NCI-H1930 (cell line): ENCODE results near the gene PPEF1.
"Not testable (repeated sequence)": the region's sequence is repeated elsewhere in the genome, so short reads cannot be mapped to it uniquely, and the experiment has no call there.

Source experiments
- DNase-seq, 2 experiments: peaks; one replicate each; lab custom pipeline; 2025; lab: John Stamatoyannopoulos, UW

The PPEF1 gene

DNA sequence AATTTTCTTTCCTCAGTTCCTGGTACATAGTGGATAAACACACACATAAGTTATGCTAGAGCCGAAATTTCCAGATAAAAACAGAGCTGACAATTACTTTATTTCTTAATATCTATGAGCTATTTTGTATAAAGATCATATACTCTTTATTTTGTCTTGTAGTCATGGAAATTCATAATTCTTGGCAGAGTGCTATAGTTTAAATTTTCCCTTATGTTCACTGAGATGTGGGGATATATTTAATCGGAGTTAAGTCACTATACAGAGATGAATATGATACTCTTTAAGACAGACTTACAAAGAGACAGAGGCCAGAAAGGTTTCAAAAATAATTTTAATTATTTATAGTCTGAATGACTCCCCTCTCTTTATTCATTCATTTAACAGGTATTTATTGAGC is 89.7 kb downstream of the PPEF1 start:
- no peak for DNase-seq

DNA sequence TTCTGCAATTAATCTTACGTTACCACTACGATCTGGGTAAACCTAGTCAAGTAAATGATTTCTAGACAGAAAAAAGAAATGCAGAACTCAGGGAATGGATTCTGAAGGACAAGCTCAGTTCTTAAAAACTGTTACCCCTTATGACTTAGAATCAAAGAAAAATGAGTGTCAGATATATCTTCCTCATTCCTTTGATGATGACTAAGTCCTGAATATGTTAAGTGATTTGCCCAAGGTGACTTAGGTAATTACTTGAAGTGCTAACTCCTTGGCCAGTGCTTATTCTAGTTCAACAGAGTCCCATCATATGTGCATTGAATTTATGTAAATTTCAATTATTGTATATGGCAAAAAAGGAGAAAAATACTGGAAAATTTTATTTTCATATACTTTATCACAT is 92.5 kb downstream of the PPEF1 start:
- no peak for DNase-seq

- no peak for DNase-seq
Observed at GRCh38 chrX:18809641-18810040, 102.2 kb downstream of the PPEF1 start.

DNA sequence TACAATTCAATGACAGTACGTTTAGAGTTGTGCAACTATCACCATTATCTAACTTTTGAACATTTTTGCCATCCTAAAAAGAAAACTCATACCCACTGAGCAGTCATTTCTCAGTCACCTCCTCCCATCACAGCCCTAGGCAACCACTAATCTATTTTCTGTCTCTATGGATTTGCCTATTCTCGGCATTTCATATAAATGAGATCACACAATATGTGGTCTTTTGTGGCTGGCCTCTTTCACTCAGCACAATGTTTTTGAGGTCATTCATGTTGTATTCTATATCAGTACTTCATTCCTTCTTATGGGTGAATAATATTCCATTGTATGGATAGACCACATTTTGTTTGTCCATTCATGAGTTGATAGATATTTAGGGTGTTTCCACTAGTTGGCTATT is 103.0 kb downstream of the PPEF1 start:
- no peak for DNase-seq

DNA sequence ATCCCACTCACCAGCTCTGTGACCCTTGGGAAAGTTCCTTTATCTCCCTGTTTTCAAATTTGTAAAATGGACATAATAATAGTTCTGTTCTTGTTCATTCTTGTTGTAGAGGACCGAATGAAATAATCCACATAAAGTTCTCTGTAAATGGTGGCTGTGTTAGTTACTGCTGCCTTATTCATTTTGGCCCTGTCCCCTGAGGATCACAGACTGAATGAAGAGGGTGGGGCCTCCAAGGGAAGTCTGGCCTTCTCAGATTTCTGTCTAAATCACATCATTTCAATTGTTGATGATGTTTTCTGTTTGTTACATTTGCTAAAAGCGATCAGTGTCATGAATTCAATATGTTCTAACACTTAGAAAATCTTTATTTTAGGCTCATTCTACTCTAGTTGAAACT is 117.9 kb downstream of the PPEF1 start:
- DNase-seq = no peak

- DNase-seq = no peak
Observed at GRCh38 chrX:18828832-18829404, 121.5 kb downstream of the PPEF1 start.

GRCh38 chrX:18833071-18833731 is 125.8 kb downstream of the PPEF1 start:
- DNase-seq = no peak

DNA sequence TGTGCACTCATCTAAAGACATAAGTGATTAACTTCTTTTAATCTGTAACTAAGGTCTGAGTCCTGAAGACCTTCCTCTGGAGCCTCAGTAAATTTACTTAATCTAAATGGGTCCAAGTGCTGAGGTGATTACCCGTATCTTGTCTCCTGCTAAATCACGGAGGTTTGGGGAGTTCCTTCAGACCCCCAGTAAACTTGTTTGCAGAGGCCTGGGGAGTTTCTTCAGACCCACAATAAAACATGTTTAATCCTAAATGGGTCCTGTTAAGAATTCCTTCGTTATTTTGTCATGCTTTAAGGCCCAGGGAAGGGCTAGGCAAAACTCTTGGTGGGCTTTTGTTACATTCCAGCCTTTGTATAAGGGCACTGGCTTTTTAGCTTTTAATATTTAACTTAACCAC is 140.5 kb downstream of the PPEF1 start:
- not testable (repeated sequence) for DNase-seq

- DNase-seq = no peak
Observed at GRCh38 chrX:18855919-18856644, 148.6 kb downstream of the PPEF1 start.

- no peak for DNase-seq
Observed at GRCh38 chrX:18856645-18856997, 149.2 kb downstream of the PPEF1 start.

DNA sequence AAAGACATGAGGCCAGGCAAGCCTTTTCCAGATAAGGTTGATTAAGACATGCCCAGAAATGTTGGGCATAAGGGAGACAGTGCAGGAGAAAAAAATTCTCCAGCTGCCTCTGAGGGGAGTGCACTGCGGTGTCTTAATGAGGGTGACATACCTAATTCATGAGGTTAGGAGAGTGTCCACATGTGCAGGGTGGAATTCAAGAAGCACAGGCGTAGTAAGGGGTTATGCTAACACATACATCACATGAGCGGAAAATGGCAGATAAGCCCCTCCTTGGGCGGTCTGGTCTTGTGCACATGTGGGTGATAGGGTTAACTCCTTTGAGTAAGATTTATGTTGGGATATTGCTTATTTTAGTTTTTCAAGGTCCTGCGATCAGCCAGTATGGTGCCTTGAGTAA is 154.1 kb downstream of the PPEF1 start:
- no peak for DNase-seq

- DNase-seq = no peak
Observed at GRCh38 chrX:18864390-18864920, 157.0 kb downstream of the PPEF1 start.

DNA sequence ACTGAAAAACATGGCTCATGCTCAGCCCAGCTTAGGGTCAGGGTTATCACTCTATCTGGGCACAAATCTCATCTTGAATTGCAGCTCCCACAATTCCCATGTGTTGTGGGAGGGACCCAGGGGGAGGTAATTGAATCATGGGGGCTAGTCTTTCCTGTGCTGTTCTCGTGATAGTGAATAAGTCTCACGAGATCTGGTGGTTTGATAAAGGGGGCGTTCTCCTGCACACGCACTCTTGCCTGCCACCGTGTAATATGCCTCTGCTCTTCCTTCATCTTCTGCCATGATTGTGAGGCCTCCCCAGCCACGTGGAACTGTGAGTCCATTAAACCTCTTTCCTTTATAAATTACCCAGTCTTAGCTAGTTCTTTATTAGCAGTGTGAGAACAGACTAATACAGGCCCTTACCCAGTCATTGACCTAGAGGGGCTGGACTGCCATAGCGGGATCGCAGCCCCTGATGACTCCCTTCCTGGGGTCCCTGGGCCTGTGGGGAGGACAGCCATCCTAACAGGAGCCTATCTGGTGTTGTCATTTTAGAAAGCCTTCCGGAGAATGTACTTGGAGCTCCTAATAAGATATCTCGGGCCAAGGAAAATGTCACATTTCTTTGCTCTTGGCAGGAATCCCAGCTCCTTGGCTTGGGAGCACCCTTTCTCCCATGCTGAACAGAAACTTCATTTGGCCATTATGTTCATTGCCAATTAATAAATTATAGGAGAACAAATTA is 163.9 kb downstream of the PPEF1 start:
- no peak for DNase-seq

DNA sequence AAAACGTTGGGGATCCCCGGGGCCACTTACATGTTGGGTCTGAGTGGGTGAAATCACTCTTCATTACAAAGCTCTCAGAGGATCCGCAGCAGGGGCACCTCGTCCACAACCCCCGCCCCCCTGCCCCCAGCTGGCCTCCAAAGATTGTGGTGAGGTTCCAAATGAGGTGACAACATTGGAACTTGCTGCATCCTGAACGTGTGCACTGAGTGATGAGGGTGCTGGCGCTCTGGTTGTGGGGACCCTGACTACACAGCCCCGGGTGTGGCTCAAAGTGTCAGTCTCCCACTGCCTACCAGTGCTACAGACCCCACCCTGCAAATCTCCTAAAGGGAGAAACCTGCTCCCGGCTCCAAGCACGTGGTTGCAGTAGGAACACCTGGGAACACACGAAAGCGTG is 164.5 kb downstream of the PPEF1 start:
- no peak for DNase-seq

- DNase-seq = no peak
Observed at GRCh38 chrX:18872621-18873020, 165.2 kb downstream of the PPEF1 start.

DNA sequence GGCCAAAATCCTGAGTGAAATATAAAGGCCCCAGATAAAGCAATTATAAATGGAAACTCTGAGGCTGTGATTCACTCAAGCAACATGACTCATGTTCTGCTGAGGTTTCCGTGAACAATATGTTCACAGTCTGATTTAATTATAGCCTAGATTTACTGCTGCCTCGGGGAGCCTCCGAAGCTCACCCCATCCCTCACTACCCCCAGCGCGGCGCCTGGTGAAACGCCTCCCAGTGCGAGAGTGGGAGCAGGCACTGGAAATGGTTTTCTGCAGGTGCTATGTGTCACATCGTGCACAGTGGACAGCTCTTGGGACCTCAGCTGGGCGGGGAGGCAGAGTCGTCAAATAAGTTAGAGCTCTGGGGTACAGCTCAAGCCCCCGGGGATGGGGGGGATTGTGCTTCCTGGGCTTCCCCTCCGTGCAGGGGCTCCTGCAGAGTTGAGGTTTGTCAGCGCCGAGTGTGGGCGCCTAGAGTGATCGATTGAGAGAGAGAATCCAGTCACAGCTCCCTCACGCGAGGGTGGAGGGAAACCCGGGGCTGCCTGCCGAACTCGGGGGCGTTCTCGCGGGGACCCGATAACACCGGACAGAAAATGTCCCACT is 165.8 kb downstream of the PPEF1 start:
- no peak for DNase-seq

- no peak for DNase-seq
Observed at GRCh38 chrX:18873836-18874235, 166.4 kb downstream of the PPEF1 start.

DNA sequence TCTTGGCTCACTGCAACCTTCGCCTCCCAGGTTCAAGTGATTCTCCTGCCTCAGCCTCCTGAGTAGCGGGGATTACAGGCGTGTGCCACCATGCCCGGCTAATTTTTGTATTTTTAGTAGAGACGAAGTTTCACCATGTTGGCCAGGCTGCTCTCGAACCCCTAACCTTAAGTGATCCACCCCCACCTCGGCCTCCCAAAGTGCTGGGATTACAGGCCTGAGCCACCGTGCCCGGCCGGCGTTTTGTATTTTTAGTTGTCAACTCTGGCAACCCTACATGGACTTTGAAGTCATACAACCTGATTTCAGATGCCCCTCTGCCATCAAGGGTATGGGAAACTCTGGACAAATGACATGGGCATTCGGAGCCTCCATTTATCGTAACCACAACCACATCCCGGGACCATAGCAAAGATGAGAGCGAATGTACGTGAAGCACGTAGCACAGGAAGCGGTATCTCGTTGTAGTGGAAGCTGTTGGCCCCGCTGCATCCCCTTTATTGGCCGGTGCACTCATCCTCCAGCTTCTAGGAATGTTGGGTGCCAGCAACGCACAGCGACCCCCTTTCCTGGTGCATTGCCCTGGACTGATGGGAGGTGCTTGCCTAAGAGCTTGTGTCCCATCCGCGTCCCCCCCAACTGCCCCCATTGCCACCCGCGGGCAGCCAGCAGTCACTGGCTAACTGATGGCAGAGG is 167.3 kb downstream of the PPEF1 start:
- no peak for DNase-seq

DNA sequence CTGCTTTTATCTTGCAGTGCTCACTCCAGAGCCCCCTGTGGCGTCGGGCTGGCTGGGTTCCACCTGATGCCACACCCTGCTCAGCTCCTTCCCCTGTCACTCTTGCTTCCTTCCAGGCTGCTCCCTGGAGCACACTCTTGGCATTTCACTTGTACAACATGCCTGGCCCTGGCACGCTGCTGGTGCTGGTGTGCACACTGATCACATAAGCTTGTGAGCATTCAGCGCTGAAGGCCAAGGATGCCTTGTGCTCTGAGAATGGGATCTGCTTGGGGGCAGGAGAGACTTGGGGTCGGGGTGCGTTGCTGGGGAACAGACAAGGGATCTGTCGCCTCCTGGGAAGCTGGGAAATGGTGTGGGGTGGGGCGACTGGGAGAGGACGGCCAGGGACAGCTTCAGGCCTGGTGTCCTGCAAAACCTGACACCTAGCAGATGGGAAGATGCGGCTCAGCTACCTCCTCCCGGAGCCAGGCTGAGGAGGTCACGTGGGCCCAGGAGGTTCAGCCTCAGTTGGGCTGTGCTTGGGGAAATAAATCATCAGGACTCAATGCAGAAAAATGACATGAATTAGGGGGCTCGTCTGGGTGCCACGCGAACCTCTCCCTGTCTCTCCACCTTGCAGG is 167.9 kb downstream of the PPEF1 start:
- no peak for DNase-seq

DNA sequence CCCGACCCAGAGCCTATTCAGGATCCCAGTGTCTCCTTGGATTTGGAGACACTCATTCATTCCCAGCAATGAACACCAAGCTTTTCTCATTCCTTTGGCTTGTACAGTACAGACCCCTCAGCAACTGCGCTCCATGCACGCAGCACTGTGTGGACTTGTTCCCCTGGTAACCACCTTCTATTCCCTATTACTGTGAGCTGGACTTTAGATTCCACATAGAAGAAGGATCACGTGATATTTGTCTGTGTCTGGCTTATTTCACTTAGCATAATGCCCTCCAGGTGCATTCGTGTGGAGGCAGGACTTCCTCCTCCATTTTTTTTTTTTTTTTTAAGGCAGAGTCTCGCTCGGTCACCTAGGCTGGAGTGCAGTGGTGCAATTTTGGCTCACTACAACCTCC is 170.0 kb downstream of the PPEF1 start:
- DNase-seq = no peak
